ENCODE data around the gene NUDT16. TPM values are rescaled to one million over a fixed set of nuclear protein-coding genes. Genes with fewer than 3 reads are reported as not detected.

The NUDT16 gene
- total and polyA plus RNA-seq, 2 donors (not counting 3 experiments of a cell fraction or from before 2014, with no cell fraction given), result 13.2 to 28.5 TPM

GRCh38 chr3:131338948-131339640 lies 42.5 kb upstream of the NUDT16 start:
- ChIA-PET POLR2A (no interaction called here), CTCF (interaction anchor here (1.8 to 2.2 kb wide), 2 partner anchors 10 to 14 kb away, joined by 4 to 9 read pairs; no protein-coding TSS in a partner anchor)
- FAIRE-seq (no peak), DNase-seq (ENCODE audit: low read depth, low spot score) (no peak)
- dilution Hi-C loops (cut with MboI; ENCODE audit: extremely low pct_ligation_motif_present, low sequenced_read_pairs) (no loop called here), intact Hi-C loops (cut with micrococcal nuclease) (no loop called here)
- Histone ChIP-seq H3K4me1 (ENCODE audit: control insufficient read depth, extremely low read depth, insufficient read depth, low read length) (peaks cover 10% of the 10 kb centered on the region), H2AFZ (ENCODE audit: low read depth, low read length) (peak overlapping the region; percentile 35), H4K20me1 (replicated peaks; ENCODE audit: control insufficient read depth, extremely low read depth, insufficient read depth, low read length) (no peaks in the 10 kb centered on the region), H3K4me2 (ENCODE audit: insufficient read depth, low read length) (peak overlapping the region; percentile 36), H3K36me3 (ENCODE audit: control insufficient read depth in 2 of 2, extremely low read depth in 1 of 2, insufficient read depth in 2 of 2, low read length in 2 of 2) (no peaks in the 10 kb centered on the region), H3K9me1 (replicated peaks; ENCODE audit: control insufficient read depth, extremely low read depth, insufficient read depth, low read length) (no peaks in the 10 kb centered on the region), H3K9ac (replicated peaks; ENCODE audit: extremely low read depth, insufficient read depth, low read length) (no peak overlapping the region), H3K79me2 (ENCODE audit: control insufficient read depth, insufficient read depth, low read length) (no peaks in the 10 kb centered on the region), H3K27me3 (ENCODE audit: control insufficient read depth in 2 of 2, insufficient read depth in 2 of 2, low read length in 2 of 2) (peaks cover 0 to 2% of the 10 kb centered on the region in 2 experiments), H3K27ac (ENCODE audit: insufficient read depth, low read depth, low read length) (no peak overlapping the region), H3K4me3 (replicated peaks in 1 of 3; ENCODE audit: insufficient read depth in 1 of 3, low read depth in 1 of 3, low read length in 3 of 3) (no peak overlapping the region), H3K9me3 (replicated peaks; ENCODE audit: control insufficient read depth, insufficient read depth, low read length) (no peaks in the 10 kb centered on the region)
- TF ChIP-seq POLR2A (IDR thresholded peaks at IDR 0.05; ENCODE audit: low read depth, low read length), result no peak
- no peak for TF ChIP-seq MAX (IDR thresholded peaks at IDR 0.05; ENCODE audit: insufficient read depth, insufficient read length)
- TF ChIP-seq FOS (IDR thresholded peaks at IDR 0.05; ENCODE audit: borderline replicate concordance, insufficient read depth, low read length), result no peak
- no peak for TF ChIP-seq MYC (IDR thresholded peaks at IDR 0.05; ENCODE audit: low read depth, low read length)
- no peak for TF ChIP-seq POLR2AphosphoS5 (IDR thresholded peaks at IDR 0.05; ENCODE audit: insufficient read depth, low read depth, low read length)
- TF ChIP-seq GATA2 (IDR thresholded peaks at IDR 0.05; ENCODE audit: insufficient read depth, insufficient read length, low read depth, low read length), result no peak
- TF ChIP-seq, protein P1, sequence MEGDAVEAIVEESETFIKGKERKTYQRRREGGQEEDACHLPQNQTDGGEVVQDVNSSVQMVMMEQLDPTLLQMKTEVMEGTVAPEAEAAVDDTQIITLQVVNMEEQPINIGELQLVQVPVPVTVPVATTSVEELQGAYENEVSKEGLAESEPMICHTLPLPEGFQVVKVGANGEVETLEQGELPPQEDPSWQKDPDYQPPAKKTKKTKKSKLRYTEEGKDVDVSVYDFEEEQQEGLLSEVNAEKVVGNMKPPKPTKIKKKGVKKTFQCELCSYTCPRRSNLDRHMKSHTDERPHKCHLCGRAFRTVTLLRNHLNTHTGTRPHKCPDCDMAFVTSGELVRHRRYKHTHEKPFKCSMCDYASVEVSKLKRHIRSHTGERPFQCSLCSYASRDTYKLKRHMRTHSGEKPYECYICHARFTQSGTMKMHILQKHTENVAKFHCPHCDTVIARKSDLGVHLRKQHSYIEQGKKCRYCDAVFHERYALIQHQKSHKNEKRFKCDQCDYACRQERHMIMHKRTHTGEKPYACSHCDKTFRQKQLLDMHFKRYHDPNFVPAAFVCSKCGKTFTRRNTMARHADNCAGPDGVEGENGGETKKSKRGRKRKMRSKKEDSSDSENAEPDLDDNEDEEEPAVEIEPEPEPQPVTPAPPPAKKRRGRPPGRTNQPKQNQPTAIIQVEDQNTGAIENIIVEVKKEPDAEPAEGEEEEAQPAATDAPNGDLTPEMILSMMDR (IDR thresholded peaks at IDR 0.05; ENCODE audit: extremely low read depth in 1 of 2, insufficient read depth in 1 of 2, low read depth in 1 of 2, low read length in 2 of 2), result no peak
- no peak for TF ChIP-seq JUN (IDR thresholded peaks at IDR 0.05; ENCODE audit: borderline replicate concordance, insufficient read depth, insufficient read length, low read depth)
- no peak for TF ChIP-seq EZH2 (IDR thresholded peaks at IDR 0.05; ENCODE audit: borderline replicate concordance, low read depth, low read length, severe bottlenecking)
- BruUV-seq (replicated peaks), result no TSS peak
